ENCODE measurements around the gene CBR1. TPM values are rescaled to one million over a fixed set of nuclear protein-coding genes. Genes with fewer than 3 reads are reported as not detected.

CBR1 gene
- total and polyA plus RNA-seq, 10 of the 15 experiments (the other 5 are each of a cell fraction or from before 2014, with no cell fraction given) = 16.9 to 138 (median 57.4) TPM

- H3K4me2 ChIP-seq (ENCODE audit: control insufficient read depth, insufficient read depth) = no peak overlapping the region
- no peak overlapping the region for H3K4me3 ChIP-seq
- H3K4me1 ChIP-seq (ENCODE audit: control insufficient read depth, insufficient read depth, low read length) = peaks cover 20% of the 10 kb centered on the region
- peaks cover 0 to 3% of the 10 kb centered on the region in 2 experiments; a peak in 1 of 4 replicates for H3K36me3 ChIP-seq (ENCODE audit: control insufficient read depth in 2 of 2, insufficient read depth in 2 of 2, low read length in 1 of 2)
- no peak overlapping the region for H2AFZ ChIP-seq (ENCODE audit: control insufficient read depth, low read depth, low read length)
- no peaks in the 10 kb centered on the region; the same call in 2 of the 3 replicates for H3K9me3 ChIP-seq (replicated peaks; ENCODE audit: control insufficient read depth, insufficient read depth, low read length)
- DNase-seq (ENCODE audit: low read depth, low spot score) (no peak), ATAC-seq (no peak), FAIRE-seq (no peak)
- POLR2A ChIA-PET = no interaction called here
- H3K27ac ChIP-seq (ENCODE audit: control insufficient read depth, insufficient read depth) = no peak overlapping the region
- in situ Hi-C loops (cut with MboI) = no loop called here
- H3K27me3 ChIP-seq (replicated peaks in 1 of 2; ENCODE audit: control insufficient read depth in 2 of 2, insufficient read depth in 2 of 2, low read length in 1 of 2) = no peaks in the 10 kb centered on the region
- RAD21 ChIA-PET (ENCODE audit: unreplicated experiment) = no interaction called here
- SMC1A ChIA-PET (ENCODE audit: uncharacterized antibody, unreplicated experiment) = interaction anchor here (0.8 to 1.3 kb wide), 2 partner anchors 12 to 26 kb away, joined by 3 read pairs; no protein-coding TSS in a partner anchor
- no peaks in the 10 kb centered on the region for H3K79me2 ChIP-seq (ENCODE audit: control insufficient read depth, insufficient read depth, low read length)
- BruUV-seq (replicated peaks) = no TSS peak
- no peak overlapping the region for H3K9ac ChIP-seq (ENCODE audit: control insufficient read depth, insufficient read depth, low read length)
- TF ChIP-seq TARDBP (IDR thresholded peaks at IDR 0.05; ENCODE audit: borderline replicate concordance) = no peak
- TF ChIP-seq EZH2 (IDR thresholded peaks at IDR 0.05; ENCODE audit: borderline replicate concordance, control insufficient read depth, low read depth, low read length) = no peak
- no peak for TF ChIP-seq ATF3 (IDR thresholded peaks at IDR 0.05; ENCODE audit: borderline replicate concordance, extremely low read depth, low read depth, low read length)
- no peak for TF ChIP-seq CHD4 (IDR thresholded peaks at IDR 0.05)
- no peak for TF ChIP-seq HDAC6 (IDR thresholded peaks at IDR 0.05; ENCODE audit: unreplicated experiment)
- TF ChIP-seq ZNF687 (IDR thresholded peaks at IDR 0.05) = no peak
- TF ChIP-seq, protein P1, sequence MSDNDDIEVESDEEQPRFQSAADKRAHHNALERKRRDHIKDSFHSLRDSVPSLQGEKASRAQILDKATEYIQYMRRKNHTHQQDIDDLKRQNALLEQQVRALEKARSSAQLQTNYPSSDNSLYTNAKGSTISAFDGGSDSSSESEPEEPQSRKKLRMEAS (IDR thresholded peaks at IDR 0.05; ENCODE audit: low read depth, low read length) = no peak
- TF ChIP-seq YY1 (IDR thresholded peaks at IDR 0.05; ENCODE audit: low read depth, low read length) = no peak
- TF ChIP-seq MTA2 (IDR thresholded peaks at IDR 0.05; ENCODE audit: low read depth) = no peak
- TF ChIP-seq SMARCA5 (IDR thresholded peaks at IDR 0.05) = no peak
- TF ChIP-seq JUND (IDR thresholded peaks at IDR 0.05; ENCODE audit: low read depth, low read length) = no peak
- TF ChIP-seq, protein P2, sequence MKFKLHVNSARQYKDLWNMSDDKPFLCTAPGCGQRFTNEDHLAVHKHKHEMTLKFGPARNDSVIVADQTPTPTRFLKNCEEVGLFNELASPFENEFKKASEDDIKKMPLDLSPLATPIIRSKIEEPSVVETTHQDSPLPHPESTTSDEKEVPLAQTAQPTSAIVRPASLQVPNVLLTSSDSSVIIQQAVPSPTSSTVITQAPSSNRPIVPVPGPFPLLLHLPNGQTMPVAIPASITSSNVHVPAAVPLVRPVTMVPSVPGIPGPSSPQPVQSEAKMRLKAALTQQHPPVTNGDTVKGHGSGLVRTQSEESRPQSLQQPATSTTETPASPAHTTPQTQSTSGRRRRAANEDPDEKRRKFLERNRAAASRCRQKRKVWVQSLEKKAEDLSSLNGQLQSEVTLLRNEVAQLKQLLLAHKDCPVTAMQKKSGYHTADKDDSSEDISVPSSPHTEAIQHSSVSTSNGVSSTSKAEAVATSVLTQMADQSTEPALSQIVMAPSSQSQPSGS (IDR thresholded peaks at IDR 0.05; ENCODE audit: low read length) = no peak
- TF ChIP-seq CHD2 (IDR thresholded peaks at IDR 0.05; ENCODE audit: borderline replicate concordance, low read depth, low read length) = no peak
- H4K20me1 ChIP-seq (ENCODE audit: control insufficient read depth, insufficient read depth) = no peaks in the 10 kb centered on the region
- intact Hi-C loops (cut with micrococcal nuclease; ENCODE audit: unreplicated experiment) = no loop called here
- 88% methylated on average over 5 of the region's 5 CpGs for WGBS (ENCODE audit: insufficient coverage, insufficient replicate concordance, low lambda C conversion rate, missing lambda C conversion rate)
- CTCF ChIA-PET = interaction anchor here (0.9 kb wide), 1 partner anchor 47 kb away, joined by 3 read pairs; no protein-coding TSS in a partner anchor
Observed at GRCh38 chr21:36075953-36076352, 6.1 kb downstream of the CBR1 start.
